GM12875 (cell line): ENCODE measurements around the gene SORCS2.

Source experiments
- H3K4me3 ChIP-seq: one replicate; pipeline ENCODE4 v1.5.1; 2011; ENCODE audit warnings: low read depth, low read length, control low read depth
- TF ChIP-seq, protein P1 (sequence below): IDR thresholded peaks from 2 replicates; pipeline ENCODE4 v1.5.1; 2011; ENCODE audit warnings: low read depth, mild to moderate bottlenecking, control low read depth, inconsistent platforms, low read length, moderate library complexity, borderline replicate concordance; ENCODE audit not compliant: insufficient read depth

The SORCS2 gene

DNA sequence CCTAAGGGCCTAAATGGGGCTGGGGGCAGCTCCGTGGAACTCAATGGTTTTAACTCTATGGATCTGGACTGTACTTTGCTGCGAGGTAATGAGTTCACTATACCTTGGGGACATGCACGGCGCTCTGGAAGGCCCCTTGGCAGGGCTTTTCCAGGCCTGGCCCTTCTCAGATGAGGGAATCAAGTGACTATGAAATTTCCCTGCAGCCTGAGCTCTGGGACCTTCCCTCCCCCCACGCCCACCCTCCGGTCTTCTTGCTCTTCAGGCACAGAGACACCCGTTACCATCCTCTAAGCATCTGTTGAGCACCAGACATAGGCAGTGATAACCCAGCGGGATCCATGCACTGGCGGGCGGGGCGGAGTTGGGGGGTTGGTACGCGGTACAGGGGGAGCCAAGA is 133.2 kb downstream of the SORCS2 start:
- TF ChIP-seq, protein P1, sequence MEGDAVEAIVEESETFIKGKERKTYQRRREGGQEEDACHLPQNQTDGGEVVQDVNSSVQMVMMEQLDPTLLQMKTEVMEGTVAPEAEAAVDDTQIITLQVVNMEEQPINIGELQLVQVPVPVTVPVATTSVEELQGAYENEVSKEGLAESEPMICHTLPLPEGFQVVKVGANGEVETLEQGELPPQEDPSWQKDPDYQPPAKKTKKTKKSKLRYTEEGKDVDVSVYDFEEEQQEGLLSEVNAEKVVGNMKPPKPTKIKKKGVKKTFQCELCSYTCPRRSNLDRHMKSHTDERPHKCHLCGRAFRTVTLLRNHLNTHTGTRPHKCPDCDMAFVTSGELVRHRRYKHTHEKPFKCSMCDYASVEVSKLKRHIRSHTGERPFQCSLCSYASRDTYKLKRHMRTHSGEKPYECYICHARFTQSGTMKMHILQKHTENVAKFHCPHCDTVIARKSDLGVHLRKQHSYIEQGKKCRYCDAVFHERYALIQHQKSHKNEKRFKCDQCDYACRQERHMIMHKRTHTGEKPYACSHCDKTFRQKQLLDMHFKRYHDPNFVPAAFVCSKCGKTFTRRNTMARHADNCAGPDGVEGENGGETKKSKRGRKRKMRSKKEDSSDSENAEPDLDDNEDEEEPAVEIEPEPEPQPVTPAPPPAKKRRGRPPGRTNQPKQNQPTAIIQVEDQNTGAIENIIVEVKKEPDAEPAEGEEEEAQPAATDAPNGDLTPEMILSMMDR: no peak

DNA sequence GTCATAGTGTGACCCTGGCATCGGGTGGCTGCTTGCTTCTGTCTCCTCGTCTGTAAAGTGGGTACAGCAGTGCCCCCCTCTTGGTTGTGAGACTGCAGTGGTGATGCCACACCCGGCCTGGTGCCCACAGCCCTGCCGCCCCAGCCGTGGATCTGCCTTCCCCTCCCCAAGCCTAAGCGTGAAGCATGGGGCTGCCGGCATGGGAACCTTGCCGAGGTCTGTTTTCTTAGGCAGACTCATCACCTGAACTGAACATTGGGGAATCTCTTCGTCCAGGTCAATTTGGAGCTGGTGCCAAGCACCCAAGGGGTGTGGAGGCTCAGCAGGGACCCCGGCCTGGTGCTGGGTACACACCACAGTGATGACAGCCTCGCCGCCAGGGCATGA is 134.0 kb downstream of the SORCS2 start:
- TF ChIP-seq, protein P1: no peak

More for the DNA sequence above, 133.2 kb downstream of the SORCS2 start:
- H3K4me3 ChIP-seq: no peak overlapping the region

DNA sequence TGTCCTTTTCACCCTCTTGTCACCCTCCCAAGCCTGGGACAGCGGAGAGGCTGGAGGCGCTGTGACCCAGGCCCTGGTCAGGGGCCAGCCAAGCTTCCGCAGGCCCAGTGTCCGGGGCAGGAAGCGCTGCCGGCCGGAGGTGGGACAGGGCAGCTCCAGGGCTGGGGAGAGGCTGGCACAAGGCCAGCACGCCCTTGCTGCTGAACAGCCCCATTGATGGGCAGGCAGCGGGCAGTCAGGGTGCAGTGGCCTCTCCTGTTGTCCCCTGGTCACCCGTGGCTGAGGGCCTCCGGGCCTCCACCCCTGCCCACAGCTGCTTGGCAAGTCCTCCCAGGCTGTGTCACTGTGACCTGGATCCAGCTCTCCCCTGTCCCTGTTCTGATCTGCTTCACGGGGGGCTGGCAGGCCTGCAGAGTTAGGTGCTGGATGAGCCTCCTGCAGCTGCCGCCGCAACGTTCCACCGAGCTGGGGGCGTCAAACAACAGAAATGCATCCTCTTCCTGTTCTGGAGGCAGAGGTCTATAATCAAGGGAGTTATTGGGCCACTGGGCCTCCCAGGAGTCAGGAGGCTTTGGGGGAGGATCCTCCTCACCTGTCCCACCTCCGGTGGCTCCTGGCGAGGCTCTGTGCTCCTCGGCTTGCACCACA is 134.5 kb downstream of the SORCS2 start:
- TF ChIP-seq, protein P1: no peak
- no peak overlapping the region for H3K4me3 ChIP-seq

More for the DNA sequence above, 134.0 kb downstream of the SORCS2 start:
- H3K4me3 ChIP-seq: no peak overlapping the region

DNA sequence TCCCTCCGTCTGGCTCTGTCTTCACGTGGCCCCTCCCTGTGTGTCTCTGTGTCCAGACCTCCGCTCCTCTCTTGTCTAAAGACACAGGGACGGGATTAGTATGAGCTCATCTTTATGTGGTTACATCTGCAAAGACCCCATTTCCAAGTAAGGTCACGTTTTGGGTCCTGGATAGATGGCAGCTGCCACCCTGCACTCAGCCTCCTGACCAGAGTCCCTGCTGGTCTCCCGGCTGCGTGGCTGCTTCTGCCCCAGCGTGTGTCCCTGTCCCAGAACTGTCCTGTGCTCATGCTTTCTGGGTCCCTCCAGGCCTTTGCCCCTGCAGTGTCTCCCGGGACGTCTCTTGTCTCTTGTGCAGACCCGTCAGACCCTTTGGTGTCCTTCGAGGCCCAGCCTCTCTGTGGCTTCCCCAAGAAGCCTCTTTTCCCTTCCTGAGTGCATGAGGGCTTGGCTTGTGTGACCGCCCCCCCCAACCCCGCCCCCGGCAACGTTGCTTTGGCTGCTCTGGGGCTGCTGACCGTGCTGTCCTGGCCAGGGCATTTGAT is 135.1 kb downstream of the SORCS2 start:
- no peak overlapping the region for H3K4me3 ChIP-seq
- TF ChIP-seq, protein P1: no peak

DNA sequence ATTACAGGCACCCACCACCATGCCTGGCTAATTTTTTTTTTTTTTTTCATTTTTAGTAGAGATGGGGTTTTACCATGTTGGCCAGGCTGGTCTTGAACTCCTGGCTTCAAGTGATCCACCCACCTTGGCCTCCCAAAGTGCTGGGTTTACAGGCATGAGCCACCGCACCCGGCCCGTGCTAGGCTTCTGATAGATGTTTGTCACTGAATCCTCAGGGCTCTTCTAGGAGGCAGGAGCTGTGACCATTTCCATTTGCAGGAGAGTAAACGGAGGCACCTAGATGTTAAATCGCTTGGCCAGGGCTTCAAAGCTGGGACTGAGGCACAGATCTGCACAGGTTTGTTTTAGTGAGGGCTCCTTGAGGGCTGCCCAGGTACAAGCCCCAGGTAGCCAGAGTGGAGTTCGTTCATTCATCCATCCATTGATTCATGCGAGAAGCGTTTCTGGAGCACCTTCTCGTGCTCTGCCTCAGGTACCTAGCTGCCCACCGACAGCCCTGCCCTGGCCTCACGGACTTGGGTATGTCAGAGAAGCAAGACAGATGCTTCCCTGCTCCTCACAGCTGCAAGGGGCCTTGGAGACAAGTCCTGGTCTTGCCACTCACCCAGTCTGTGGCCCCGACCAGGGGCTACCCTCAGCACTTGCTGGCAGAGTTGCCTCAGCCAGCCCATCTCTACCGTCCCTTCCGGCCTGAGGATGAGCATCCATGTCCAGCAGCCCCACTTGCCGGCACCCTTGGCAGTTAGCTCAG is 136.0 kb downstream of the SORCS2 start:
- no peak overlapping the region for H3K4me3 ChIP-seq
- TF ChIP-seq, protein P1: no peak

DNA sequence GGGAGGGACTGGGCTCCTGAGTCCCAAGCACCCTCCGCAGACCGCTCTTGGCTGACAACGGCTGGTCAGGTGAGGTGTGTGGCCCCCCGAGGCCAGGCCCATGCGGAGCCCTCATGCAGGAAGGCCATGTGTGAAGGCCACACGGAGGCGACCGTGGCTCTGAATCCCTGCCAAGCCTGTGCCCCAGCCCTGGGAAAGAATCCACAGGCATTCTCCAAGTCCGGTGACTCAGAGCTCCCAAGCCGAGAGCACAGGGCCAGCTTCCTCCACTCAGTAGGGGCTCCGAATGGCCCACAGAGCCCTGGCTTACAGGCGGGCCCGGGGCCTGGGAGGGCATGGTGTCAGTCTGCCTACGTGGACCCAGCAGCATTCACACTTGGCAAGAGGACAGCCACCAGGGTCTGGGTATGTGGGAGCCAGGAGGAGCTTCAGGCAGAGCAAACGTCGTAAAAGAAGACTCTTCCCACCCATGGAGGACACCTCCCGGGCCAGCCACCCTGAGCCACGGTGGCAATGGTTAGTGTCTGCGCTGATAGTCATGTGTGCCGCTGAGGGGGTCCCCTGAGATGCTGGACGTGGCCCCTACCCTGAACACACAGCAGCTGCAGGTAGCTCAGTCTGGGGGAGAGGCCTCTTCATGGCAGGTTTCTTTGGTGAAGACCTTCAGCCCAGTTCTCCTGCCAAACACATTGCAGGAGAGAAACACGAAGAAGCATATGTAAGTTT is 136.7 kb downstream of the SORCS2 start:
- TF ChIP-seq, protein P1: no peak
- no peak overlapping the region for H3K4me3 ChIP-seq
